Smooth muscle cell of trachea (primary cell): ENCODE measurements around the gene SLC43A3. TPM values are rescaled to one million over a fixed set of nuclear protein-coding genes. Genes with fewer than 3 reads are reported as not detected.

Source experiments
- total RNA-seq: library from RNA; depleted of rRNA; stranded (reverse); fragments of >200 nt; gene quantifications from 2 replicates; pipeline ENCODE4 v1.2.1, GENCODE V29; 2014

Gene SLC43A3
- total RNA-seq, result 48.4 and 77.2 TPM in 2 replicates

GRCh38 chr11:57426929-57427726, at the start of gene SLC43A3:
SLC43A3 (minus strand) TSS chr11:57427121; CDS start chr11:57426172, 949 bp downstream.

GRCh38 chr11:57460022-57460757, 33.3 kb upstream of the SLC43A3 start, which contains the start of gene RTN4RL2:
RTN4RL2 (plus strand) TSS chr11:57460528; CDS start chr11:57460866, 338 bp downstream.

GRCh38 chr11:57390535-57390934, 36.4 kb downstream of the SLC43A3 start, which contains the start of gene PRG2:
PRG2 (minus strand) TSS chr11:57390650; CDS start chr11:57389944, 706 bp downstream.

GRCh38 chr11:57380975-57381374, 45.9 kb downstream of the SLC43A3 start, which contains the start of gene PRG3:
PRG3 (minus strand) TSS chr11:57381150; CDS start chr11:57380708, 442 bp downstream.

Other genes starting within 250 kb of the SLC43A3 start
- not detected in 2 replicates for gene LRRC55, start 245.2 kb downstream of the SLC43A3 start, total RNA-seq
- gene APLNR, start 189.9 kb downstream of the SLC43A3 start, total RNA-seq, result 0.17 TPM in 1 of 2 replicates, not detected in the other
- 114 and 171 TPM in 2 replicates for gene TNKS1BP1, start 102.2 kb downstream of the SLC43A3 start, total RNA-seq
- 49.0 and 92.8 TPM in 2 replicates for gene SSRP1, start 91.2 kb downstream of the SLC43A3 start, total RNA-seq
- not detected in 2 replicates for gene P2RX3, start 88.8 kb downstream of the SLC43A3 start, total RNA-seq
- gene PRG3, start 46.0 kb downstream of the SLC43A3 start, total RNA-seq, result not detected in 2 replicates
- gene PRG2, start 36.5 kb downstream of the SLC43A3 start, total RNA-seq, result not detected in 2 replicates
- 0.33 TPM in 1 of 2 replicates, not detected in the other for gene RTN4RL2, start 33.4 kb upstream of the SLC43A3 start, total RNA-seq
- gene SLC43A1, start 88.6 kb upstream of the SLC43A3 start, total RNA-seq, result 15.3 and 23.5 TPM in 2 replicates
- 14.9 and 35.5 TPM in 2 replicates for gene TIMM10, start 103.6 kb upstream of the SLC43A3 start, total RNA-seq
- gene SMTNL1, start 110.5 kb upstream of the SLC43A3 start, total RNA-seq, result not detected in 2 replicates
- 43.3 and 106 TPM in 2 replicates for gene UBE2L6, start 140.6 kb upstream of the SLC43A3 start, total RNA-seq
- gene SERPING1, start 170.6 kb upstream of the SLC43A3 start, total RNA-seq, result 9.6 and 26.0 TPM in 2 replicates
- 2.6 and 3.1 TPM in 2 replicates for gene YPEL4, start 222.8 kb upstream of the SLC43A3 start, total RNA-seq
- gene CLP1, start 230.6 kb upstream of the SLC43A3 start, total RNA-seq, result 19.5 and 20.2 TPM in 2 replicates
- 26.9 and 42.0 TPM in 2 replicates for gene ZDHHC5, start 241.0 kb upstream of the SLC43A3 start, total RNA-seq